WTC11 (cell line): ENCODE measurements around the gene CRKL. TPM values are rescaled to one million over a fixed set of nuclear protein-coding genes. Genes with fewer than 3 reads are reported as not detected.
A peak's percentile ranks its signal among the peaks of the same experiment; 100 is the strongest.

Source experiments
- ATAC-seq: fragments of 200-7000 bp; cut with Tn5 transposase; 2 replicates; pipeline ENCODE4 v1.10.0; 2021; ENCODE audit warnings: mild to moderate bottlenecking, moderate library complexity
- CTCF ChIA-PET: fragments of 300-600 bp; sonication (Branson Sonifier 250); formaldehyde crosslinking; loops from one replicate; lab custom pipeline; 2021; ENCODE audit warnings: antibody characterized with exemption; lab: Charles Lee
- POLR2A ChIA-PET: fragments of 350-600 bp; sonication (Branson Sonifier 250); formaldehyde crosslinking; loops from one replicate; lab custom pipeline; 2021; ENCODE audit warnings: antibody characterized with exemption; lab: Charles Lee
- DNase-seq: peaks from one replicate; pipeline ENCODE4 v3.0.0; 2021; ENCODE audit warnings: low spot score
- H3K27ac Mint-ChIP-seq: 2 replicates; pipeline ENCODE4 v1.8.0; 2021; ENCODE audit warnings: mixed read lengths
- H3K27me3 Mint-ChIP-seq: 2 replicates; pipeline ENCODE4 v1.8.0; 2021; ENCODE audit warnings: low read depth, mild to moderate bottlenecking, moderate library complexity, mixed read lengths
- H3K36me3 Mint-ChIP-seq: 2 replicates; pipeline ENCODE4 v1.8.0; 2021; ENCODE audit warnings: mixed read lengths
- H3K4me1 Mint-ChIP-seq: 2 replicates; pipeline ENCODE4 v1.8.0; 2022; ENCODE audit warnings: mixed read lengths
- H3K4me3 Mint-ChIP-seq: 2 replicates; pipeline ENCODE4 v1.8.0; 2021; ENCODE audit warnings: mild to moderate bottlenecking, moderate library complexity, mixed read lengths
- H3K9me3 Mint-ChIP-seq: 2 replicates; pipeline ENCODE4 v1.8.0; 2021; ENCODE audit warnings: mixed read lengths
- CREM ChIP-seq: sonication (generic); formaldehyde crosslinking; IDR thresholded peaks from 2 replicates; pipeline ENCODE4 v1.8.1; 2022; ENCODE audit warnings: mild to moderate bottlenecking, missing genetic modification reagents, moderate library complexity
- ETV6 ChIP-seq: sonication (generic); formaldehyde crosslinking; IDR thresholded peaks from 2 replicates; pipeline ENCODE4 v1.8.1; 2022; ENCODE audit warnings: mild to moderate bottlenecking, missing genetic modification reagents
- FOXJ3 ChIP-seq: sonication (generic); formaldehyde crosslinking; IDR thresholded peaks from 2 replicates; pipeline ENCODE4 v1.9.0; 2021; ENCODE audit warnings: missing genetic modification reagents, mild to moderate bottlenecking, borderline replicate concordance
- FOXK1 ChIP-seq: sonication (generic); formaldehyde crosslinking; IDR thresholded peaks from 2 replicates; pipeline ENCODE4 v1.8.0; 2022; ENCODE audit warnings: mild to moderate bottlenecking, moderate library complexity, missing genetic modification reagents
- GABPB1 ChIP-seq: sonication (generic); formaldehyde crosslinking; IDR thresholded peaks from 2 replicates; pipeline ENCODE4 v1.8.1; 2023; ENCODE audit warnings: mild to moderate bottlenecking, missing genetic modification reagents
- MYBL2 ChIP-seq: sonication (generic); formaldehyde crosslinking; IDR thresholded peaks from 2 replicates; pipeline ENCODE4 v1.8.1; 2023; ENCODE audit warnings: mild to moderate bottlenecking, moderate library complexity, missing genetic modification reagents
- NFATC4 ChIP-seq: fragments of 250-450 bp; sonication (Bioruptor Pico); IDR thresholded peaks from 2 replicates; pipeline ENCODE4 v1.9.0; 2021; ENCODE audit warnings: mild to moderate bottlenecking
- NFE2L1 ChIP-seq: sonication (generic); formaldehyde crosslinking; IDR thresholded peaks from 2 replicates; pipeline ENCODE4 v1.8.1; 2023; ENCODE audit warnings: missing genetic modification reagents
- NR2C2 ChIP-seq: sonication (generic); formaldehyde crosslinking; IDR thresholded peaks from 2 replicates; pipeline ENCODE4 v1.8.0; 2022; ENCODE audit warnings: mild to moderate bottlenecking, missing genetic modification reagents
- RELA ChIP-seq: sonication (generic); formaldehyde crosslinking; IDR thresholded peaks from 2 replicates; pipeline ENCODE4 v1.8.1; 2022; ENCODE audit warnings: missing genetic modification reagents, mild to moderate bottlenecking, borderline replicate concordance
- SMAD3 ChIP-seq: sonication (generic); formaldehyde crosslinking; IDR thresholded peaks from 2 replicates; pipeline ENCODE4 v1.8.0; 2022; ENCODE audit warnings: missing genetic modification reagents, mild to moderate bottlenecking, borderline replicate concordance
- SP1 ChIP-seq: sonication (generic); formaldehyde crosslinking; conservative IDR thresholded peaks from 2 replicates; pipeline ENCODE4 v1.8.1; 2022; ENCODE audit warnings: missing genetic modification reagents
- ZBTB43 ChIP-seq: sonication (generic); formaldehyde crosslinking; IDR thresholded peaks from 2 replicates; pipeline ENCODE4 v1.8.1; 2023; ENCODE audit warnings: mild to moderate bottlenecking, missing genetic modification reagents
- ZMAT4 ChIP-seq: fragments of 250-450 bp; sonication (Bioruptor Pico); IDR thresholded peaks from 2 replicates; pipeline ENCODE4 v1.9.0; 2021; ENCODE audit warnings: mild to moderate bottlenecking
- ZNF416 ChIP-seq: fragments of 250-450 bp; sonication (Bioruptor Pico); IDR thresholded peaks from 2 replicates; pipeline ENCODE4 v1.9.0; 2021; ENCODE audit warnings: mild to moderate bottlenecking, inconsistent platforms
- ZNF671 ChIP-seq: fragments of 250-450 bp; sonication (Bioruptor Pico); IDR thresholded peaks from 2 replicates; pipeline ENCODE4 v1.8.0; 2021; ENCODE audit warnings: mild to moderate bottlenecking
- total RNA-seq: library from RNA; stranded (reverse); gene quantifications from 3 replicates; pipeline ENCODE4 v1.2.3, GENCODE V29; 2021
- TF ChIP-seq, protein P1 (sequence below): fragments of 250-450 bp; sonication (Bioruptor Pico); IDR thresholded peaks from 2 replicates; pipeline ENCODE4 v1.8.0; 2021; ENCODE audit warnings: mild to moderate bottlenecking
- TF ChIP-seq, protein P2 (sequence below): sonication (generic); formaldehyde crosslinking; IDR thresholded peaks from 2 replicates; pipeline ENCODE4 v1.8.0; 2022; ENCODE audit warnings: missing genetic modification reagents
- TF ChIP-seq, protein P3 (sequence below): fragments of 250-450 bp; sonication (Bioruptor Pico); conservative IDR thresholded peaks from 2 replicates; pipeline ENCODE4 v1.9.0; 2021; ENCODE audit warnings: mild to moderate bottlenecking
- TF ChIP-seq, protein P4 (sequence below): sonication (generic); formaldehyde crosslinking; IDR thresholded peaks from 2 replicates; pipeline ENCODE4 v1.8.0; 2022; ENCODE audit warnings: mild to moderate bottlenecking, missing genetic modification reagents

CRKL gene
- total RNA-seq, 1 experiment from 2014 or later: 114 TPM

DNA sequence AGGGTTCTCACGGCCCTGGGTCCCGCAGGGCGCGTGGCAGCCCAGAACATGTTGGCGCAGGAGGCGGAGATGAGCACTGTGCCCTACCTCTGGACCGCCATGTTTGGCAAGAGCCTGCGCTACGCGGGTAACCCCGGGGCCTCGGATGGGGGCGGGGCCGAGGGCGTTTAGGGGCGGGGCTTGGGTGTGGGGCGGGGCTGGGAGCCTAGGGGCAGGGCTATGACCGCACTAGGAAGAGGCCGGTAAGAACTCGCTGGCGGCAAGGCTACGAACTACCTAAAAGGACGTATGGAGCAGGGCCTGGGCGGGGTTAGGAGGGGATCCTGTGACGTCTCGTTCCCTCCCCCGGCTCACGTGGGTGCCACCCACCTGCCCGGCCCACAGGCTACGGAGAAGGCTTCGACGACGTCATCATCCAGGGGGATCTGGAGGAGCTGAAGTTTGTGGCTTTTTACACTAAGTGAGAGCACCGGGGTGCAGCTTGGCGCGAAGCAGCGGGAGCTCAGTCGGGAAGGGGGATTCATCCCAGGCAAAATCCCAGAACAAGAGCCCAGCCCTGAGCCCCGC lies 62.1 kb downstream of the CRKL start (continued):
- TF ChIP-seq RELA (CRISPR knock-in tag) (no peak), FOXK1 (CRISPR knock-in tag) (peak; percentile 69), ZNF671 (CRISPR knock-in tag) (no peak), CREM (CRISPR knock-in tag) (0 out of 2 replicates have a peak, but pooled peaks have one; percentile 44), NR2C2 (no peak), ZNF416 (CRISPR knock-in tag) (no peak), NFATC4 (no peak)
- TF ChIP-seq, protein P1, sequence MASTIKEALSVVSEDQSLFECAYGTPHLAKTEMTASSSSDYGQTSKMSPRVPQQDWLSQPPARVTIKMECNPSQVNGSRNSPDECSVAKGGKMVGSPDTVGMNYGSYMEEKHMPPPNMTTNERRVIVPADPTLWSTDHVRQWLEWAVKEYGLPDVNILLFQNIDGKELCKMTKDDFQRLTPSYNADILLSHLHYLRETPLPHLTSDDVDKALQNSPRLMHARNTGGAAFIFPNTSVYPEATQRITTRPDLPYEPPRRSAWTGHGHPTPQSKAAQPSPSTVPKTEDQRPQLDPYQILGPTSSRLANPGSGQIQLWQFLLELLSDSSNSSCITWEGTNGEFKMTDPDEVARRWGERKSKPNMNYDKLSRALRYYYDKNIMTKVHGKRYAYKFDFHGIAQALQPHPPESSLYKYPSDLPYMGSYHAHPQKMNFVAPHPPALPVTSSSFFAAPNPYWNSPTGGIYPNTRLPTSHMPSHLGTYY (CRISPR knock-in tag): no peak
- TF ChIP-seq, all 79 proteins: peak for 10

GRCh38 chr22:20979940-20980453 lies 62.8 kb downstream of the CRKL start:
- H3K9me3 Mint-ChIP-seq: peaks cover 12% of the 10 kb centered on the region
- H3K27me3 Mint-ChIP-seq: peaks cover 36% of the 10 kb centered on the region
- ATAC-seq (no peak), DNase-seq (no peak)
- POLR2A ChIA-PET: interaction anchor here (0.6 to 1.4 kb wide), 5 partner anchors 10 to 24 kb away, joined by 3 to 4 read pairs (median 3); partner anchors contain the start of gene AIFM3
- H3K4me3 Mint-ChIP-seq: peak overlapping the region; percentile 96
- H3K4me1 Mint-ChIP-seq: peaks cover 30% of the 10 kb centered on the region
- CTCF ChIA-PET: interaction anchor here (0.6 to 4.7 kb wide), 8 partner anchors 12 to 233 kb away, joined by 3 to 14 read pairs (median 4); no protein-coding TSS in a partner anchor
- H3K36me3 Mint-ChIP-seq: peaks cover 16% of the 10 kb centered on the region; the same call in 1 of the 2 replicates
- H3K27ac Mint-ChIP-seq: peak overlapping the region; percentile 97
- TF ChIP-seq, protein P2, sequence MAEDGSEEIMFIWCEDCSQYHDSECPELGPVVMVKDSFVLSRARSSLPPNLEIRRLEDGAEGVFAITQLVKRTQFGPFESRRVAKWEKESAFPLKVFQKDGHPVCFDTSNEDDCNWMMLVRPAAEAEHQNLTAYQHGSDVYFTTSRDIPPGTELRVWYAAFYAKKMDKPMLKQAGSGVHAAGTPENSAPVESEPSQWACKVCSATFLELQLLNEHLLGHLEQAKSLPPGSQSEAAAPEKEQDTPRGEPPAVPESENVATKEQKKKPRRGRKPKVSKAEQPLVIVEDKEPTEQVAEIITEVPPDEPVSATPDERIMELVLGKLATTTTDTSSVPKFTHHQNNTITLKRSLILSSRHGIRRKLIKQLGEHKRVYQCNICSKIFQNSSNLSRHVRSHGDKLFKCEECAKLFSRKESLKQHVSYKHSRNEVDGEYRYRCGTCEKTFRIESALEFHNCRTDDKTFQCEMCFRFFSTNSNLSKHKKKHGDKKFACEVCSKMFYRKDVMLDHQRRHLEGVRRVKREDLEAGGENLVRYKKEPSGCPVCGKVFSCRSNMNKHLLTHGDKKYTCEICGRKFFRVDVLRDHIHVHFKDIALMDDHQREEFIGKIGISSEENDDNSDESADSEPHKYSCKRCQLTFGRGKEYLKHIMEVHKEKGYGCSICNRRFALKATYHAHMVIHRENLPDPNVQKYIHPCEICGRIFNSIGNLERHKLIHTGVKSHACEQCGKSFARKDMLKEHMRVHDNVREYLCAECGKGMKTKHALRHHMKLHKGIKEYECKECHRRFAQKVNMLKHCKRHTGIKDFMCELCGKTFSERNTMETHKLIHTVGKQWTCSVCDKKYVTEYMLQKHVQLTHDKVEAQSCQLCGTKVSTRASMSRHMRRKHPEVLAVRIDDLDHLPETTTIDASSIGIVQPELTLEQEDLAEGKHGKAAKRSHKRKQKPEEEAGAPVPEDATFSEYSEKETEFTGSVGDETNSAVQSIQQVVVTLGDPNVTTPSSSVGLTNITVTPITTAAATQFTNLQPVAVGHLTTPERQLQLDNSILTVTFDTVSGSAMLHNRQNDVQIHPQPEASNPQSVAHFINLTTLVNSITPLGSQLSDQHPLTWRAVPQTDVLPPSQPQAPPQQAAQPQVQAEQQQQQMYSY (CRISPR knock-in tag): no peak
- TF ChIP-seq GABPB1 (CRISPR knock-in tag): 0 out of 2 replicates have a peak, but pooled peaks have one; percentile 37

DNA sequence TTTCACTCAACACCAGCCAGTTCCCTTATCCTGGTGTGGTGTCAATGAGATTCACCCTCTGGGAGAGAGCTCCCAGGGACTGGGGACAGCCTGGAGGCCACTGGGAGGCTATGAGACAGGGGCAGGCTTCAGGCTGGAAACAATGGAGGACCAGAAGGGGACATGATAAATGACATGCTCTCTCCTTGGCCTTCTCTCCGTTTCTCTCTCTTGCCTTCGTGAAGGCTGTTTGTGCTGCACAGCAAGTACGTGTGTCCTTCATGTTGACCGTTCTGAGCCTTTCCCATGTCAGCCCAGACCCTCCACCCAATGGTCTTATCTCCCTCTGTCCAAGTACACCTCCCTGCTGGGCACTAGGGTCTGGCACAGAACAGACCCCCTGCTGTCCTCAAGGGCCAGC lies 63.3 kb downstream of the CRKL start:
- peaks cover 30% of the 10 kb centered on the region for H3K4me1 Mint-ChIP-seq
- ChIA-PET POLR2A (interaction anchor here (1.1 to 1.4 kb wide), 2 partner anchors 13 to 34 kb away, joined by 4 read pairs; partner anchors contain the start of genes AIFM3 and P2RX6), CTCF (interaction anchor here (2.5 to 4.7 kb wide), 2 partner anchors 23 to 95 kb away, joined by 14 to 35 read pairs; no protein-coding TSS in a partner anchor)
- DNase-seq: no peak
- peaks cover 16% of the 10 kb centered on the region; the same call in 1 of the 2 replicates for H3K36me3 Mint-ChIP-seq
- H3K9me3 Mint-ChIP-seq: peaks cover 12% of the 10 kb centered on the region
- H3K4me3 Mint-ChIP-seq: peak overlapping the region; percentile 96
- H3K27me3 Mint-ChIP-seq: peaks cover 32% of the 10 kb centered on the region
- no peak overlapping the region for H3K27ac Mint-ChIP-seq
- ATAC-seq: no peak
- TF ChIP-seq SMAD3 (CRISPR knock-in tag): no peak
- TF ChIP-seq NR2C2: no peak
- no peak for TF ChIP-seq ETV6 (CRISPR knock-in tag)
- TF ChIP-seq, protein P3, sequence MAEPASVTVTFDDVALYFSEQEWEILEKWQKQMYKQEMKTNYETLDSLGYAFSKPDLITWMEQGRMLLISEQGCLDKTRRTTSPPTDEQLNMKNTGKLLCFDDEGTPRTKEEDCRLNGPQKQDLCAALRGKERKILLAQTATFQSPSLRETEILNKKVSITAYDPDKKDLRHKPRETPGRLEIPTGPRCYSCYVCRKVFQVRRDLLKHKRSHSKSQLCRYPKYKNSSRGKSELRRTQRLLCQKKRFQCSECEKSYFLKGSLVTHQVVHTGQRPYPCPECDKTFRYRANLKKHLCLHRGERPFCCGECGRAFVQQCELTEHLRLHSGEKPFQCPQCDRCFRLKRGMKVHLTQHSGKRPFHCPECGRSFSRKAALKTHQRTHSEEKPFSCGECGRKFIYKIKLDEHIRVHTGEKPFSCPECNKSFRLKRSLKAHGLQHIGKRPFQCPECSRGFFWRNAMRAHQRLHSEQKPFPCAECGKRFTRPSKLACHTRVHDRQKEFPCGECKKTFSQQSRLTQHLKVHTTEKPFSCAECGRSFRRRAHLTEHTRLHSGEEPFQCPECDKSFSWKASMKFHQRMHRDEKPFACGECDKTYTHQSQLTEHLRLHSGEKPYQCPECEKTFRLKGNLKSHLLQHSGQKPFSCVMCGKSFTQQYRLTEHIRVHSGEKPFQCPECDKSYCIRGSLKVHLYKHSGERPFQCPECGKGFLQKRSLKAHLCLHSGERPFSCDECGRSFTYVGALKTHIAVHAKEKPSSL (CRISPR knock-in tag): no peak
- TF ChIP-seq NFE2L1 (CRISPR knock-in tag): no peak
- TF ChIP-seq ZMAT4: no peak
- TF ChIP-seq, protein P1 (CRISPR knock-in tag): no peak
- no peak for TF ChIP-seq FOXJ3 (CRISPR knock-in tag)
- no peak for TF ChIP-seq ZBTB43 (CRISPR knock-in tag)
- TF ChIP-seq, protein P4, sequence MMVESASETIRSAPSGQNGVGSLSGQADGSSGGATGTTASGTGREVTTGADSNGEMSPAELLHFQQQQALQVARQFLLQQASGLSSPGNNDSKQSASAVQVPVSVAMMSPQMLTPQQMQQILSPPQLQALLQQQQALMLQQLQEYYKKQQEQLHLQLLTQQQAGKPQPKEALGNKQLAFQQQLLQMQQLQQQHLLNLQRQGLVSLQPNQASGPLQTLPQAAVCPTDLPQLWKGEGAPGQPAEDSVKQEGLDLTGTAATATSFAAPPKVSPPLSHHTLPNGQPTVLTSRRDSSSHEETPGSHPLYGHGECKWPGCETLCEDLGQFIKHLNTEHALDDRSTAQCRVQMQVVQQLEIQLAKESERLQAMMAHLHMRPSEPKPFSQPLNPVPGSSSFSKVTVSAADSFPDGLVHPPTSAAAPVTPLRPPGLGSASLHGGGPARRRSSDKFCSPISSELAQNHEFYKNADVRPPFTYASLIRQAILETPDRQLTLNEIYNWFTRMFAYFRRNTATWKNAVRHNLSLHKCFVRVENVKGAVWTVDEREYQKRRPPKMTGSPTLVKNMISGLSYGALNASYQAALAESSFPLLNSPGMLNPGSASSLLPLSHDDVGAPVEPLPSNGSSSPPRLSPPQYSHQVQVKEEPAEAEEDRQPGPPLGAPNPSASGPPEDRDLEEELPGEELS (CRISPR knock-in tag): no peak
- TF ChIP-seq MYBL2: no peak
- TF ChIP-seq SP1 (CRISPR knock-in tag): no peak
- TF ChIP-seq NFATC4: no peak
- no peak for TF ChIP-seq CREM (CRISPR knock-in tag)
